CD14-positive monocyte (primary cell): ENCODE results near the gene LIFR. TPM values are rescaled to one million over a fixed set of nuclear protein-coding genes. Genes with fewer than 3 reads are reported as not detected.

ENCODE experiments used
- DNase-seq, 3 donors: peaks; one replicate each; pipeline ENCODE4 v3.0.0-alpha.2; 2011 to 2022
- H2AFZ ChIP-seq: 2 replicates; pipeline ENCODE4 v1.6.0; 2012; ENCODE audit warnings: mild to moderate bottlenecking, low read depth, low read length, inconsistent platforms; ENCODE audit not compliant: insufficient read depth, poor library complexity, severe bottlenecking
- H3K27ac ChIP-seq, 2 donors: 1 replicate in 1 of 2; 2 replicates in 1 of 2; pipeline ENCODE4 v1.5.1; 2012 to 2013; ENCODE audit warnings: low read length in 2 of 2, control low read depth in 1 of 2, inconsistent platforms in 1 of 2, low read depth in 1 of 2, mild to moderate bottlenecking in 1 of 2
- H3K27me3 ChIP-seq, 2 donors: one replicate each; pipeline versions ENCODE4 v1.6.0 to v1.6.1; 2011 to 2013; ENCODE audit warnings: low read length in 2 of 2; ENCODE audit not compliant: control insufficient read depth in 2 of 2, insufficient read depth in 2 of 2
- H3K36me3 ChIP-seq, 2 donors: replicated peaks in 1 of 2; 1 replicate in 1 of 2; 2 replicates in 1 of 2; pipeline versions ENCODE4 v1.5.1 to v1.6.1; 2012 to 2013; ENCODE audit warnings: low read length in 2 of 2, control low read depth in 1 of 2, inconsistent platforms in 1 of 2, mild to moderate bottlenecking in 1 of 2; ENCODE audit not compliant: insufficient read depth in 2 of 2, control insufficient read depth in 1 of 2
- H3K4me1 ChIP-seq, 2 donors: 1 replicate in 1 of 2; 2 replicates in 1 of 2; pipeline versions ENCODE4 v1.5.1 to v1.6.1; 2012 to 2013; ENCODE audit warnings: low read length in 2 of 2, control low read depth in 1 of 2, inconsistent platforms in 1 of 2, mild to moderate bottlenecking in 1 of 2, moderate library complexity in 1 of 2; ENCODE audit not compliant: insufficient read depth in 2 of 2, control insufficient read depth in 1 of 2
- H3K4me2 ChIP-seq: replicated peaks from 2 replicates; pipeline ENCODE3; 2012; ENCODE audit warnings: low read length, moderate library complexity, mild to moderate bottlenecking; ENCODE audit not compliant: poor library complexity, severe bottlenecking; ENCODE audit errors: extremely low read depth
- H3K4me3 ChIP-seq, 3 experiments: fragments of 200-600 bp in 1 of 3; sonication (generic) in 1 of 3; replicated peaks in 1 of 3; 1 replicate in 2 of 3; 2 replicates in 1 of 3; pipeline ENCODE4 v1.5.1; 2011 to 2013; ENCODE audit warnings: low read length in 3 of 3, mild to moderate bottlenecking in 3 of 3, control low read depth in 2 of 3, low read depth in 2 of 3, inconsistent platforms in 1 of 3, moderate library complexity in 1 of 3
- H3K79me2 ChIP-seq: 2 replicates; pipeline ENCODE4 v1.6.0; 2012; ENCODE audit warnings: mild to moderate bottlenecking, control low read depth, inconsistent platforms, low read length, moderate library complexity; ENCODE audit not compliant: insufficient read depth
- H3K9ac ChIP-seq: 2 replicates; pipeline ENCODE4 v1.6.0; 2017; ENCODE audit warnings: low read length, mild to moderate bottlenecking; ENCODE audit not compliant: insufficient read depth, poor library complexity, severe bottlenecking
- H3K9me3 ChIP-seq, 2 donors: replicated peaks in 1 of 2; 1 replicate in 1 of 2; 2 replicates in 1 of 2; pipeline versions ENCODE4 v1.5.1 to v1.6.1; 2012 to 2013; ENCODE audit warnings: low read length in 2 of 2, control low read depth in 1 of 2; ENCODE audit not compliant: control insufficient read depth in 1 of 2, insufficient read depth in 1 of 2
- H4K20me1 ChIP-seq: 2 replicates; pipeline ENCODE4 v1.6.0; 2012; ENCODE audit warnings: mild to moderate bottlenecking, low read length, control low read depth, moderate library complexity; ENCODE audit not compliant: insufficient read depth
- H3K27ac Mint-ChIP-seq, 7 donors: one replicate each; pipeline ENCODE4 v1.8.0; 2020; ENCODE audit warnings: mild to moderate bottlenecking in 7 of 7, mixed read lengths in 7 of 7, moderate library complexity in 6 of 7, inconsistent platforms in 2 of 7
- H3K27me3 Mint-ChIP-seq, 3 donors: one replicate each; pipeline ENCODE4 v1.8.0; 2021 to 2022; ENCODE audit warnings: low read depth in 3 of 3, mild to moderate bottlenecking in 3 of 3, mixed read lengths in 3 of 3, moderate library complexity in 3 of 3, inconsistent platforms in 1 of 3
- H3K36me3 Mint-ChIP-seq, 2 donors: one replicate each; pipeline ENCODE4 v1.8.0; 2020; ENCODE audit warnings: mixed read lengths in 2 of 2, inconsistent platforms in 1 of 2, mild to moderate bottlenecking in 1 of 2
- H3K4me1 Mint-ChIP-seq: one replicate; pipeline ENCODE4 v1.8.0; 2020; ENCODE audit warnings: mild to moderate bottlenecking, mixed read lengths
- H3K4me3 Mint-ChIP-seq, 2 donors: one replicate each; pipeline ENCODE4 v1.8.0; 2020; ENCODE audit warnings: mild to moderate bottlenecking in 2 of 2, mixed read lengths in 2 of 2, moderate library complexity in 1 of 2
- H3K9me3 Mint-ChIP-seq, 7 donors: one replicate each; pipeline ENCODE4 v1.8.0; 2020 to 2022; ENCODE audit warnings: mixed read lengths in 7 of 7, mild to moderate bottlenecking in 6 of 7, moderate library complexity in 6 of 7, inconsistent platforms in 2 of 7
- CTCF ChIP-seq: fragments of 200-600 bp; IDR thresholded peaks from one replicate; pipeline ENCODE4 v1.8.0; 2022; ENCODE audit warnings: antibody characterized with exemption, mild to moderate bottlenecking
- WGBS: methylation state at CpG from one replicate; pipeline ENCODE4 v1.1.5; 2013; ENCODE audit warnings: missing lambda C conversion rate; ENCODE audit not compliant: insufficient coverage; 5-methylcytosine and 5-hydroxymethylcytosine counted together
- intact Hi-C, 2 donors: fragments of 100-400 bp; cut with micrococcal nuclease; formaldehyde crosslinking; loops; one replicate each; pipeline versions ENCODE4 v1.15.0 to v1.15.1; 2023
- polyA plus RNA-seq, 3 donors: library from polyadenylated mRNA; depleted of rRNA in 1 of 3; unstranded in 2 of 3; stranded (reverse) in 1 of 3; fragments of 300-500 nt in 2 of 3; fragments of >200 nt in 1 of 3; fragmentation: Illumina TruSeq in 2 of 3; gene quantifications; 1 replicate in 2 of 3; 2 replicates in 1 of 3; pipeline ENCODE4 v1.2.3, GENCODE V29; 2012 to 2021

Gene LIFR
- polyA plus RNA-seq, 3 donors, result not detected

- DNase-seq, result peak; percentile 17 to 53 (median 27)
Observed at GRCh38 chr5:38453506-38453905, 102.9 kb downstream of the LIFR start.

GRCh38 chr5:38452201-38452600 is 104.2 kb downstream of the LIFR start:
- peaks cover 0 to 2% of the 10 kb centered on the region in 2 donors for H3K36me3 Mint-ChIP-seq
- no peak for TF ChIP-seq CTCF
- H3K4me2 ChIP-seq, result no peak overlapping the region
- H3K4me3 Mint-ChIP-seq, result peak overlapping the region in 1 of 2 donors; percentile 67
- no peak overlapping the region for H3K27ac Mint-ChIP-seq
- H3K27me3 ChIP-seq, result peaks cover 92 to 100% of the 10 kb centered on the region in 2 donors
- peaks cover 22 to 75% of the 10 kb centered on the region in 2 donors for H3K9me3 ChIP-seq
- H3K9ac ChIP-seq, result no peak overlapping the region
- H3K79me2 ChIP-seq, result no peaks in the 10 kb centered on the region
- H3K36me3 ChIP-seq, result no peaks in the 10 kb centered on the region
- peaks cover 9% of the 10 kb centered on the region for H3K4me1 Mint-ChIP-seq
- intact Hi-C loops, result no loop called here
- peaks cover 6 to 38% (median 24%) of the 10 kb centered on the region in 7 donors for H3K9me3 Mint-ChIP-seq
- peaks cover 91 to 99% (median 96%) of the 10 kb centered on the region in 3 donors for H3K27me3 Mint-ChIP-seq
- H3K27ac ChIP-seq, result no peak overlapping the region
- H2AFZ ChIP-seq, result no peak overlapping the region
- H4K20me1 ChIP-seq, result no peaks in the 10 kb centered on the region
- 92% methylated on average over 4 of the region's 4 CpGs for WGBS
- H3K4me3 ChIP-seq, result no peak overlapping the region
- DNase-seq, result no peak
- peaks cover 0 to 6% of the 10 kb centered on the region in 2 donors for H3K4me1 ChIP-seq

More at GRCh38 chr5:38453506-38453905, 102.9 kb downstream of the LIFR start:
- TF ChIP-seq CTCF, result no peak
- Histone ChIP-seq H3K9me3 (peaks cover 25 to 85% of the 10 kb centered on the region in 2 donors), H3K4me2 (no peak overlapping the region), H3K4me3 (no peak overlapping the region), H3K79me2 (no peaks in the 10 kb centered on the region), H3K27ac (no peak overlapping the region), H3K27me3 (peaks cover 92 to 100% of the 10 kb centered on the region in 2 donors), H3K36me3 (no peaks in the 10 kb centered on the region), H3K4me1 (peaks cover 0 to 6% of the 10 kb centered on the region in 2 donors), H3K9ac (no peak overlapping the region), H2AFZ (no peak overlapping the region), H4K20me1 (no peaks in the 10 kb centered on the region)
- Mint-ChIP-seq H3K4me3 (peak overlapping the region in 1 of 2 donors; percentile 65), H3K27me3 (peaks cover 90 to 99% (median 95%) of the 10 kb centered on the region in 3 donors), H3K4me1 (peaks cover 9% of the 10 kb centered on the region), H3K27ac (no peak overlapping the region), H3K36me3 (peaks cover 0 to 2% of the 10 kb centered on the region in 2 donors), H3K9me3 (peaks cover 6 to 38% (median 27%) of the 10 kb centered on the region in 7 donors)
- intact Hi-C loops, result no loop called here
- WGBS, result 0% methylated on average over 2 of the region's 3 CpGs
